ENCODE results near the gene CDH13. TPM values are rescaled to one million over a fixed set of nuclear protein-coding genes. Genes with fewer than 3 reads are reported as not detected.

The CDH13 gene
- total RNA-seq, 4 donors from 2014 or later: 3.1 to 13.5 (median 8.9) TPM

DNA sequence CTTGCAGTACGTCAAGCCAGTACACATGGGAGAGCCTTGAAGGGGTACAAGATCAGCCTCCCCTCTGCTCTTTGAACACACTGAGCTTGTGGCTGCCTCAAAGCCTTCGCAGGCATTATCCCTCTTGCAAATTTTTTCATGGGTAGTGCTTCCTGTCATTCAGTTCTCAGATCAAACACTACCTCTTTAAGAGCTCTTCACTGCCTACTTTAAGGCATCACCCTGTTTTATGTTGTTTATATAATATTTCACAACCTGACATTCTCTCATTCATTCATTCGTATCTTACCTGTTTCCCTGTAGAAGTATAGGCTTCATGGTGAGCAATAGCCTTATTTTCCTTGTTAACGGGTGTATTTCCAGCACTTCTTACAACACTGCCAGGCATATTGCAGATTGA is 269.1 kb downstream of the CDH13 start:
- Histone ChIP-seq H3K4me1 (peaks cover 0 to 13% (median 9%) of the 10 kb centered on the region in 4 donors), H3K4me3 (no peak overlapping the region), H3K36me3 (no peaks in the 10 kb centered on the region), H3K27ac (replicated peaks in 1 of 4) (no peak overlapping the region), H3K9me3 (no peaks in the 10 kb centered on the region), H3K27me3 (no peaks in the 10 kb centered on the region)
- no peak for DNase-seq (ENCODE audit: extremely low spot score)
- TF ChIP-seq POLR2AphosphoS5 (IDR thresholded peaks at IDR 0.05) (no peak), EP300 (IDR thresholded peaks at IDR 0.05) (no peak), POLR2A (IDR thresholded peaks at IDR 0.05; ENCODE audit: low read depth) (no peak)
- TF ChIP-seq, protein P1, sequence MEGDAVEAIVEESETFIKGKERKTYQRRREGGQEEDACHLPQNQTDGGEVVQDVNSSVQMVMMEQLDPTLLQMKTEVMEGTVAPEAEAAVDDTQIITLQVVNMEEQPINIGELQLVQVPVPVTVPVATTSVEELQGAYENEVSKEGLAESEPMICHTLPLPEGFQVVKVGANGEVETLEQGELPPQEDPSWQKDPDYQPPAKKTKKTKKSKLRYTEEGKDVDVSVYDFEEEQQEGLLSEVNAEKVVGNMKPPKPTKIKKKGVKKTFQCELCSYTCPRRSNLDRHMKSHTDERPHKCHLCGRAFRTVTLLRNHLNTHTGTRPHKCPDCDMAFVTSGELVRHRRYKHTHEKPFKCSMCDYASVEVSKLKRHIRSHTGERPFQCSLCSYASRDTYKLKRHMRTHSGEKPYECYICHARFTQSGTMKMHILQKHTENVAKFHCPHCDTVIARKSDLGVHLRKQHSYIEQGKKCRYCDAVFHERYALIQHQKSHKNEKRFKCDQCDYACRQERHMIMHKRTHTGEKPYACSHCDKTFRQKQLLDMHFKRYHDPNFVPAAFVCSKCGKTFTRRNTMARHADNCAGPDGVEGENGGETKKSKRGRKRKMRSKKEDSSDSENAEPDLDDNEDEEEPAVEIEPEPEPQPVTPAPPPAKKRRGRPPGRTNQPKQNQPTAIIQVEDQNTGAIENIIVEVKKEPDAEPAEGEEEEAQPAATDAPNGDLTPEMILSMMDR (IDR thresholded peaks at IDR 0.05): no peak
- 62% methylated on average over 4 of the region's 4 CpGs for WGBS
- intact Hi-C loops (cut with DNase I): no loop called here

DNA sequence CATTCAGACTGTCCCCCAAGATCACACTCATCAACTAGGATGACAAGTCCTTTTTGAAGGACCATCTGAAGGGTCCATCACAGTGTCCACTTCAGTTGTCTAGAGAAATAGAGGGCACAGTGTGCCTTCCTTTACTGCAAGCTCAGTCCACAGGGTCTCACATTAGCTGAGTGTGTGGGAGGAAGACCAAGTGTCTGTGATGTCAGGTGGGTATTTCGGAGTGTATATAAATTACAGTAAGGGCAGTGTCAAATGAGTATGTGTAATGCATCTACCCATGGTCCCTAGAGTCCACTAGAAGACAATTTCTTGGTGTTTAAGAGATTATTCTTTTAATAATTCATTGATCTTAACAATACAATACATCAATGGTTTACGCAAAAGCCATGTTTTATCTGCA is 272.2 kb downstream of the CDH13 start:
- Histone ChIP-seq H3K4me3 (no peak overlapping the region), H3K4me1 (peaks cover 0 to 13% (median 5%) of the 10 kb centered on the region in 4 donors), H3K36me3 (no peaks in the 10 kb centered on the region), H3K27me3 (no peaks in the 10 kb centered on the region), H3K9me3 (no peaks in the 10 kb centered on the region), H3K27ac (replicated peaks in 1 of 4) (no peak overlapping the region)
- WGBS: 98% methylated on average over 2 of the region's 2 CpGs
- intact Hi-C loops (cut with DNase I): no loop called here
- TF ChIP-seq EP300 (IDR thresholded peaks at IDR 0.05) (no peak), POLR2AphosphoS5 (IDR thresholded peaks at IDR 0.05) (no peak), POLR2A (IDR thresholded peaks at IDR 0.05; ENCODE audit: low read depth) (no peak)
- TF ChIP-seq, protein P1 (IDR thresholded peaks at IDR 0.05): no peak
- DNase-seq (ENCODE audit: extremely low spot score): no peak

DNA sequence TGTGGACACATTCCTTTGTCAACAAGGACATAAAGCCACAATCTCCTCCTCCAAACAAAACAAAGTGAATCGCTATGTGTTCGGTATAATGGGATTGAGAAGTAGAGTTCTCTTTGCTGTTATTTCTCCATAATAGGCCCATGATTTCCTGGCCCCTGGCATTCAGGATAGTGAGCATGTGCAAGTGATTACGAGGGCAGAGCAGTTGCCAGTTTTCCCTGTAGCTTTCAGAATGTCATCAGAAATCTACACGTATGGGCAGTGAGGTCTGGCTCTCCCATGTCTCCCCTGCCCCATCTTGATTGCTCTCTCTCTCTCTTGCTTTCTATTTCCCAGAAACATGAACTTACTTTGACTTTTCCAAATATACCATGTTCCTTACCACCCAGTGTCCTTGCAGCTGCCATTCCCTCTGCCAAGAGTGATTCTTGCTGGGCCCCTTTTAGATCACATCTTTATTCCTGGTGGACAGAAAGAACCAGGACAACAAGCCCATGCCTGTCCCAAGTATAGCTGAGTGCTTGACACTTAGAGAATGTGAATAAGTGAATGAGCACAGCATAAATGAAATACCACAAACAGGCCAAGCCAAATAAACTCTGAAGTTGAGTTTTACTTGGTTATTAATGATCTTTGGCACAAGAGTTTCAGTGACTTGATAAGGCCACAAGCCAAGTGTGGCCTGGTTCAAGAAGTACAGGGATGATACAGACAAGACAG is 273.1 kb downstream of the CDH13 start:
- DNase-seq (ENCODE audit: extremely low spot score): no peak
- H3K9me3 ChIP-seq: no peaks in the 10 kb centered on the region
- no peaks in the 10 kb centered on the region for H3K27me3 ChIP-seq
- no peak overlapping the region for H3K27ac ChIP-seq (replicated peaks in 1 of 4)
- intact Hi-C loops (cut with DNase I): no loop called here
- WGBS: 88% methylated on average over 4 of the region's 4 CpGs
- H3K36me3 ChIP-seq: no peaks in the 10 kb centered on the region
- no peak overlapping the region for H3K4me3 ChIP-seq
- H3K4me1 ChIP-seq: peaks cover 0 to 13% (median 5%) of the 10 kb centered on the region in 4 donors
- TF ChIP-seq POLR2AphosphoS5 (IDR thresholded peaks at IDR 0.05): no peak
- TF ChIP-seq, protein P1 (IDR thresholded peaks at IDR 0.05): no peak
- no peak for TF ChIP-seq POLR2A (IDR thresholded peaks at IDR 0.05; ENCODE audit: low read depth)
- TF ChIP-seq EP300 (IDR thresholded peaks at IDR 0.05): no peak

DNA sequence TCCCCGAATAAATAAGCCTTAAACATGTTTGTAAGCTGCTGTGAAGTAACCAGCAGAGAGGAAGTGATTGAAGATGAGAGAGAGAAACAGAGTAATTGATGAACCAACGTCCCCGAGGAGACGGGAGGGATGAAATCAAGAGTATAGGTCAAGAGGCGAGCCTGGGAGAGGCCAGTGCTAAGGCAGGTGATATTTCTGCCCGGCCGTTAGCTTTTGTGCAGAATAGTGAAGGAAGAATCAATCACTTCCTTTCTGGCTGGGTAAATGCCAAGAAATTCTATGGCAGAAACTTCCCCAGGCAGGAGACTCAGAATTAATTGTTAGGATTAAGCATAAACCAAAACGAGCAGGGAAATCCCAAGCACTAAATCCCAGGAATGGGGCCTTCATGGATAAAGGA is 273.8 kb downstream of the CDH13 start:
- H3K27ac ChIP-seq (replicated peaks in 1 of 4): no peak overlapping the region
- no peaks in the 10 kb centered on the region for H3K9me3 ChIP-seq
- H3K4me3 ChIP-seq: no peak overlapping the region
- H3K4me1 ChIP-seq: peaks cover 0 to 13% (median 5%) of the 10 kb centered on the region in 4 donors
- TF ChIP-seq POLR2AphosphoS5 (IDR thresholded peaks at IDR 0.05) (no peak), EP300 (IDR thresholded peaks at IDR 0.05) (no peak), POLR2A (IDR thresholded peaks at IDR 0.05; ENCODE audit: low read depth) (no peak)
- TF ChIP-seq, protein P1 (IDR thresholded peaks at IDR 0.05): no peak
- WGBS: 50% methylated on average over 8 of the region's 8 CpGs
- H3K27me3 ChIP-seq: no peaks in the 10 kb centered on the region
- intact Hi-C loops (cut with DNase I): no loop called here
- DNase-seq (ENCODE audit: extremely low spot score): no peak
- no peaks in the 10 kb centered on the region for H3K36me3 ChIP-seq

Measured in esophagus muscularis mucosa (tissue), 4 donors.